GM08714 (cell line): ENCODE measurements around the gene TMEM117.

ENCODE experiments used
- H3K4me3 ChIP-seq: fragments of 200-500 bp; sonication (Bioruptor generic); 2 replicates; pipeline ENCODE4 v1.5.1; 2014; ENCODE audit warnings: mild to moderate bottlenecking, low read length, inconsistent platforms
- ZNF274 ChIP-seq: IDR thresholded peaks from 2 replicates; pipeline ENCODE4 v1.6.1; 2012; ENCODE audit warnings: mild to moderate bottlenecking, low read depth, low read length

TMEM117 gene

GRCh38 chr12:43835656-43836474 lies at the start of gene TMEM117:
TSS of gene TMEM117 (plus strand) at chr12:43836081.
- H3K4me3 ChIP-seq: peak within 1 kb of the TSS; percentile 99

GRCh38 chr12:43786899-43787693 lies 48.8 kb upstream of the TMEM117 start:
- TF ChIP-seq ZNF274: no peak
- H3K4me3 ChIP-seq: no peak overlapping the region

More at GRCh38 chr12:43835656-43836474, at the start of gene TMEM117:
- no peak for TF ChIP-seq ZNF274

- TF ChIP-seq ZNF274: no peak
- H3K4me3 ChIP-seq: no peak overlapping the region
These were observed 45.9 kb upstream of the TMEM117 start for GRCh38 chr12:43789941-43790340.

GRCh38 chr12:43795716-43796280 lies 40.1 kb upstream of the TMEM117 start:
- H3K4me3 ChIP-seq: no peak overlapping the region
- no peak for TF ChIP-seq ZNF274

- no peak for TF ChIP-seq ZNF274
- H3K4me3 ChIP-seq: no peak overlapping the region
These were observed 38.2 kb upstream of the TMEM117 start for GRCh38 chr12:43797561-43798217.

- peak overlapping the region; percentile 85 for H3K4me3 ChIP-seq
- TF ChIP-seq ZNF274: no peak
These were observed 30.6 kb upstream of the TMEM117 start for GRCh38 chr12:43805149-43805859.

- TF ChIP-seq ZNF274: no peak
- H3K4me3 ChIP-seq: peak within 1 kb of the TSS; percentile 85
These were observed 29.8 kb upstream of the TMEM117 start, which contains the start of gene TWF1 for GRCh38 chr12:43805860-43806736. TSS of gene TWF1 (minus strand) at chr12:43806317. CDS start at chr12:43806245, 72 bp downstream.

GRCh38 chr12:43806737-43807072 lies 29.2 kb upstream of the TMEM117 start:
- H3K4me3 ChIP-seq: peak overlapping the region; percentile 85
- no peak for TF ChIP-seq ZNF274

GRCh38 chr12:43807386-43807785 lies 28.5 kb upstream of the TMEM117 start:
- no peak overlapping the region for H3K4me3 ChIP-seq
- no peak for TF ChIP-seq ZNF274

- no peak for TF ChIP-seq ZNF274
- H3K4me3 ChIP-seq: no peak overlapping the region
These were observed 23.8 kb upstream of the TMEM117 start for GRCh38 chr12:43812057-43812456.

- no peak overlapping the region for H3K4me3 ChIP-seq
- no peak for TF ChIP-seq ZNF274
These were observed 23.0 kb upstream of the TMEM117 start for GRCh38 chr12:43812926-43813325.

- no peak for TF ChIP-seq ZNF274
These were observed 20.5 kb upstream of the TMEM117 start for GRCh38 chr12:43815416-43815815.

GRCh38 chr12:43816168-43816567 lies 19.7 kb upstream of the TMEM117 start:
- no peak for TF ChIP-seq ZNF274
- H3K4me3 ChIP-seq: no peak overlapping the region

More at GRCh38 chr12:43815416-43815815, 20.5 kb upstream of the TMEM117 start:
- H3K4me3 ChIP-seq: no peak overlapping the region
